VCaP (cell line): ENCODE results near the gene PAM.
"Not testable (repeated sequence)": the region's sequence is repeated elsewhere in the genome, so short reads cannot be mapped to it uniquely, and the experiment has no call there.

Source experiments
- H3K27ac ChIP-seq: fragments of 450-650 bp; 2 replicates; pipeline ENCODE4 v1.5.1; 2017
- TF ChIP-seq, protein P1 (sequence below): fragments of 450-650 bp; conservative IDR thresholded peaks from 2 replicates; pipeline ENCODE4 v1.5.1; 2017; ENCODE audit warnings: mild to moderate bottlenecking, moderate library complexity

The PAM gene

DNA sequence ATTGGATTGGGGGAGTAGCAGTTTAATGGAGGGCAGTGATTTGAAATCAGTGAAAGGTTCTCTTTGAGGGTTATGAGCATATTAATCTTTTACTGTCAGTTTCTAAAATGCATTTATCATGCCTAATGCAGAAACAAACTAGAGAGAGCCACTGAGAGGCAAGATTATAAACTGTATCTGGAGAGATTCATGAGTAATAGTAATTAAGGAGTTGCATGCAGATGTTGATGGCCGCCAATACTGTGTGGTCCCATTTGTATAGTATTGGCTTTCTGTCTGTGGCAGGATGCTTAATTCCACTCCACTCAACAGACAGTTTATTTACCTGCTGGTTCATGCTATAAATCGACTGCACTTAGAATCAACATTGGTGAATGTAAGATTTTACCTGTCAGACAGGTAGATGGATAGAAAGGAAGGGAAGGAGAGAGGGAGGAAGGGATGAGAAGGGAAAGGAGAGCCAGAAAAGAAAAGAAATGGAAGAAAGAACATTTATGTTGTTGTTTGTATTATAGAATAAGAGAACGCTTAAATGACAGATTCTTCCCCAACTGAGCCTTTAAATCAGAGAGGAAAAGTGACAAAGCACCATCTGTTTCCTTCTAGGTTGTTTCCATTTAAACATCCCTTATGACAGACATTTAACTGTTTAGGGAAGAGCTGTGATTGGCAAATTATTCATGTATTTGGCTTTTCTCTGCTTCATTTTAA is 146.5 kb downstream of the PAM start:
- H3K27ac ChIP-seq = no peak overlapping the region
- TF ChIP-seq, protein P1, sequence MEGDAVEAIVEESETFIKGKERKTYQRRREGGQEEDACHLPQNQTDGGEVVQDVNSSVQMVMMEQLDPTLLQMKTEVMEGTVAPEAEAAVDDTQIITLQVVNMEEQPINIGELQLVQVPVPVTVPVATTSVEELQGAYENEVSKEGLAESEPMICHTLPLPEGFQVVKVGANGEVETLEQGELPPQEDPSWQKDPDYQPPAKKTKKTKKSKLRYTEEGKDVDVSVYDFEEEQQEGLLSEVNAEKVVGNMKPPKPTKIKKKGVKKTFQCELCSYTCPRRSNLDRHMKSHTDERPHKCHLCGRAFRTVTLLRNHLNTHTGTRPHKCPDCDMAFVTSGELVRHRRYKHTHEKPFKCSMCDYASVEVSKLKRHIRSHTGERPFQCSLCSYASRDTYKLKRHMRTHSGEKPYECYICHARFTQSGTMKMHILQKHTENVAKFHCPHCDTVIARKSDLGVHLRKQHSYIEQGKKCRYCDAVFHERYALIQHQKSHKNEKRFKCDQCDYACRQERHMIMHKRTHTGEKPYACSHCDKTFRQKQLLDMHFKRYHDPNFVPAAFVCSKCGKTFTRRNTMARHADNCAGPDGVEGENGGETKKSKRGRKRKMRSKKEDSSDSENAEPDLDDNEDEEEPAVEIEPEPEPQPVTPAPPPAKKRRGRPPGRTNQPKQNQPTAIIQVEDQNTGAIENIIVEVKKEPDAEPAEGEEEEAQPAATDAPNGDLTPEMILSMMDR = no peak

DNA sequence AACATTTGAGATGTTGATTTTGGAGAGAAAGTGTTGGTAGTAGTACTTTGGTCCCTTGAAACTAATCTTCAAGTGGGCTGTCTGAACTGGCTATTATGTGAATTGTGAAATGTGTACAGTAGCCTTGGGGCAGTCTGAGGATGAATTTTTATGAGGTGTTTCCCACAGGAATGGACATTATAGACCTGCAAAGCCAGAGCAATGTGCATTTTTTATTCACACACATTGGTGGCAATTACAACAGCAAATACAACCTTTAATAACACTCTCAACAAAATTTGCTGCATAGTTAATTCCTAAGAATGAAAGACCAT is 147.0 kb downstream of the PAM start:
- TF ChIP-seq, protein P1 = no peak
- H3K27ac ChIP-seq = no peak overlapping the region

DNA sequence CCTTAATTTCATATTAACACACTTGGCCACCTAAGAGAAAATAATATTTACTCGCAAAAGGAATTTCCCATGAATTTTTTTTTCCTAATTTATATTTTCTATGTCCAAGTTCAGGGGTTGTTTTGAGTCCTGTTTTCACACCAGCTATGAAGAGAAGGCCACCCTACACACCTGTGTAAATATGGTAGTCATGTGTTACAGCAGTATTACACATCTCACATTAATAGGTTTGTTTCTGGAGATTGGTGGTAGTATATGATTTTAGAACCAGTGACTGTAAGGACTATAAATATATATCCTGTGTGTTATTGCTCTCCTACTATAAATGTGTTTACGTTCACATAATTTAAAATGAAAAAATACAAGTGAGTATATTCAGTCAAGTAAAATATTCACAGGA is 147.5 kb downstream of the PAM start:
- TF ChIP-seq, protein P1 = no peak
- H3K27ac ChIP-seq = no peak overlapping the region

DNA sequence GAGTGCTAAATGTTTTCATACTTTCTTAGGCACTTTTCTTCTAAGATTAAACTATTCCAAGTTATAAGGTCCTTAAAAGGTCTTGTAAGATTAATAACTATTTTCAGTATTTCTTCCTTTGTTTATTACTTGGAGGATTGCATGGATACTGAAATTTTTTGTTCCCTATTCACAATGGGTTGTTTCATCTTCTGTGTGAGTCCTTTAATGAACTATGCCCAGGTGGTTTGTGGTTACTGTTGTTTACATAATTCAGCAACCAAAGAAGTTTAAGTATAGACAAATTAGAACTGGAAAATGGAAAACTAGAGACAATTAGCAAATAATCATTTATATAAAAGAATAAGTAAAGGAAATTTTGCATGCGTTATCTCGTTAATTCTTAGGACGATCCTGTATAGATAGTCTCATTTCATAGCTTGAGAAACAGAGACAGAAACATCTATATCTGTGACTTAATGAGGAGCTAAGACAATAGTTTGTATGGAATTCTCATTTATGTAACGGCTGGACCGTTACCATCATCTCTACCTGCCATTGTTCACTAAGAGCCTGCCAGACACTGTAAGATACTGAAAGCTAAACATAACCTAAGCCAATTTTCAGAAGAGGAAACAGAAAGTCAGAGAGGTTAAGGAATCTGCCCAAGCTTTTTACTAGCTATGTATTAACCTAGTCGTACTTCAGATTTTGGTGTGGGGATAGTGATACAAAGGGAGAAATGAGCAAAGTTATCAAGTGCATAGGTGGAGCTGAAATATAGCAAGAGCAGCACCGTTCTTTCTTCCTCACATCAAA is 148.2 kb downstream of the PAM start:
- TF ChIP-seq, protein P1 = no peak

DNA sequence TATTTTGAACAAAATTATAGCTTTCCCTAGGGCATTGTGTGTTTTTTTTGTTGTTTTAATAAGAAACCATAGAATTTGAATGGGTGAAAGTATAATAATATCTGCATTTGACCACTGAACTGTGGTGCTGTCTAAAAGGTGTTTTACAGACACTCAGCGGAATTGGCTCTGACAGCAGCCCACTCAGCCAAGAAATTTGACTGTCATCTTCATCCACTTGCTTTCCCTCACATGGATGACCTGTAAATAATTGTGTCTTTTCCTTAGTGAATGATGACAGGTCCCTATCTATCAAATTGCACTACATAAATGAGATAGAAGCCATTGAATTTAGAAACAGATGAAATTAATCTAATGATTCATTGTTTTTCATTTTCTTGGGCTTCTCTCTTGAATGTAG is 150.0 kb downstream of the PAM start:
- no peak overlapping the region for H3K27ac ChIP-seq
- TF ChIP-seq, protein P1 = no peak

More for the DNA sequence above, 148.2 kb downstream of the PAM start:
- H3K27ac ChIP-seq = no peak overlapping the region

DNA sequence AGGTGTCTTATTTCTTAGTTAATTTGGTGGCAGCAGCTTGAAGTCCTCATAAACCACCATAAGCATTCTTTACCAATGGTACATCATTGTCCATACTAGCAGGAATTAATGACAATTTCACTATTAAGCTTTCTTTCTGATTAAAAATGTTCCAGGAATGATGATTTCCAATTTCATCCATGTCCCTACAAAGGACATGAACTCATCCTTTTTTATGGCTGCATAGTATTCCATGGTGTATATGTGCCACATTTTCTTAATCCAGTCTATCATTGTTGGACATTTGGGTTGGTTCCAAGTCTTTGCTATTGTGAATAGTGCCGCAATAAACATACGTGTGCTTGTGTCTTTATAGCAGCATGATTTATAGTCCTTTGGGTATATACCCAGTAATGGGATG is 152.0 kb downstream of the PAM start:
- H3K27ac ChIP-seq = not testable (repeated sequence)

DNA sequence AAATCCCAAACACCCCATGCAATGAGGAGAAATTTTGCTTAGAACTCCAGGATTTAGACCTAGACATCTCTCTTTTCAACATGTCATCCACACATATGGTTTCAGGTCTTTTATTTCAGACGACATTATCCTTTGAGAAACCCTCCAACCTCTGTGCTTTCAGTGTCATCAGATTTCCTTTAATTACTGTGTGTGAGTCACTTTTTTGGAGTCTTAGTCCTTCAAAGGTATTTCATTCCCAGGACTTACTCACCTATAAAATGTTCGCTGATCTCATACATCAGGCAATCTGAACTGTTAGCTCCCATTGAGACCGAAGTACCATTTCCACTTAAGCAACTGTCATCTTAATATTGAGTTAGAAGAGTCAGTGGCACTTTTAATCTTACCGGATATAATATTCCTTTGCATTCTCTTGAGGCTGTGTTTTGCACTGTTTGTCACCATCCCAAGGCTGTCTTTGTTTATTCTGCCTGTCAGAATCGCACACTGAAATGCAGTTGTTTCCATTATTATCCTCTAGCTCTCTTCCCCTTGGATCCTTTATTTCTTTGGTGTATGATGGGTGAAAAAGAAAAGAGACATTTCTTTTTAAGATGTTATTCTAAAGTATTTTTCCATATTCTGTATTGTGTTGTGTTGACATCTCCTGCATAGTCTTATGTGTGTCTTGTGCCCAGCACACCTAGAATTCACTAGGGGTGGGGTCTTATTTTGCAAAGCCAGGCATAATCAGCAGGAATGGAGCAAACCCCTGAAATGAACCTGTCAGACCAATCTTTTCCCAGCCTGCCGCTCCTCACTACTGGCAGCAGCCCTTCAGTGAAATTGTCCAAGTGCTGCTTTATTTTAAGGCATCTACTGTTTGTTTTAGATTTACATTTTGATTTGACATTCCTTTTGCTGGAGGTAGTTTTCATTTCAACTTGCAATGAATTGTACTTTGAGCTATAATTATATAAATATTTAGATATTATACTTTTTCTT is 155.4 kb downstream of the PAM start:
- TF ChIP-seq, protein P1 = no peak
- H3K27ac ChIP-seq = no peak overlapping the region
